SH-SY5Y (cell line): ENCODE measurements around the gene IMP3.

ENCODE experiments used
- GATA2 ChIP-seq: IDR thresholded peaks from 2 replicates; pipeline ENCODE4 v1.6.1; 2011; ENCODE audit warnings: mild to moderate bottlenecking, low read depth, low read length
- GATA3 ChIP-seq: IDR thresholded peaks from 2 replicates; pipeline ENCODE4 v1.6.1; 2011; ENCODE audit warnings: low read depth, mild to moderate bottlenecking, low read length, moderate library complexity

The IMP3 gene

GRCh38 chr15:75647370-75648155 lies 7.5 kb upstream of the IMP3 start, which contains the start of gene SNX33:
Gene SNX33 (plus strand): TSS chr15:75647912. CDS start chr15:75649103, 1,191 bp downstream.
- no peak for TF ChIP-seq GATA3
- no peak for TF ChIP-seq GATA2

GRCh38 chr15:75646944-75647364 lies 6.9 kb upstream of the IMP3 start:
- no peak for TF ChIP-seq GATA2

- TF ChIP-seq GATA3: no peak
- TF ChIP-seq GATA2: no peak
These were observed 6.3 kb upstream of the IMP3 start for GRCh38 chr15:75646112-75646943.

- TF ChIP-seq GATA3 (no peak), GATA2 (no peak)
These were observed 4.4 kb upstream of the IMP3 start for GRCh38 chr15:75644376-75644775.

- TF ChIP-seq GATA3 (no peak), GATA2 (no peak)
These were observed 1.6 kb upstream of the IMP3 start for GRCh38 chr15:75641603-75642002.

- no peak for TF ChIP-seq GATA3
- TF ChIP-seq GATA2: no peak
These were observed 1.1 kb upstream of the IMP3 start for GRCh38 chr15:75641179-75641503.

- TF ChIP-seq GATA2: no peak
- no peak for TF ChIP-seq GATA3
These were observed 607 bp upstream of the IMP3 start for GRCh38 chr15:75640483-75641178.

GRCh38 chr15:75639191-75639708 lies 774 bp downstream of the IMP3 start:
- TF ChIP-seq GATA3 (no peak), GATA2 (no peak)

- TF ChIP-seq GATA2 (no peak), GATA3 (no peak)
These were observed 2.6 kb downstream of the IMP3 start for GRCh38 chr15:75637245-75638009.

- TF ChIP-seq GATA2: no peak
These were observed 4.0 kb downstream of the IMP3 start for GRCh38 chr15:75636026-75636425.

GRCh38 chr15:75631935-75632334 lies 8.1 kb downstream of the IMP3 start:
- TF ChIP-seq GATA2 (no peak), GATA3 (no peak)

GRCh38 chr15:75625542-75626347 lies 14.3 kb downstream of the IMP3 start, which contains the start of gene SNUPN:
Gene SNUPN (minus strand): TSS chr15:75625725. CDS start chr15:75621051, 4,674 bp downstream.
- TF ChIP-seq GATA3 (no peak), GATA2 (no peak)

- TF ChIP-seq GATA3 (no peak), GATA2 (no peak)
These were observed 17.5 kb downstream of the IMP3 start for GRCh38 chr15:75622505-75622904.
